ENCODE results near the gene CBARP. TPM values are rescaled to one million over a fixed set of nuclear protein-coding genes. Genes with fewer than 3 reads are reported as not detected.

The CBARP gene
- total and polyA plus RNA-seq, 2 donors (not counting 3 experiments of a cell fraction or from before 2014, with no cell fraction given), result 3.5 to 9.2 TPM

DNA sequence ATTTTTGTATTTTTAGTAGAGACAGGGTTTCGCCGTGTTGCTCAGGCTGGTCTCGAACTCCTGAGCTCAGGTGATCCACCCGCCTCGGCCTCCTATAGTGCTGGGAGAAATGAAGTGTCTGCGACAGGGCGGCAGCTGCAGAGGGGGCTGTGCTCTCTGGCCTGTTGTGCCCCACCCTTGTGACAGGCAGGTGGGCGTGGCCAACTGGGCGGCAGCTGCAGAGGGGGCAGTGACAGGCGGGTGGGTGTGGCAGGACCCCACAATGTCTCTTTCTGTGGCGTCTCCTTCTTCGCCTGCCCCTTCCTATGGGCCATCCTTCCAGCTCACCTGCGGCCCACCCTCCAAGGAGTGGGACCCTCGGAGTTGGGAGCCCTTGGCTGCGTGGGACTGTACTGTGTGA is 20.4 kb downstream of the CBARP start:
- no peaks in the 10 kb centered on the region for H3K9me1 ChIP-seq (replicated peaks; ENCODE audit: control insufficient read depth, extremely low read depth, insufficient read depth, low read length)
- H3K27ac ChIP-seq (ENCODE audit: insufficient read depth, low read depth, low read length), result no peak overlapping the region
- ChIA-PET POLR2A (no interaction called here), CTCF (interaction anchor here (2.1 to 2.3 kb wide), 2 partner anchors 27 to 104 kb away, joined by 8 to 11 read pairs; no protein-coding TSS in a partner anchor)
- H3K36me3 ChIP-seq (ENCODE audit: control insufficient read depth in 2 of 2, extremely low read depth in 1 of 2, insufficient read depth in 2 of 2, low read length in 2 of 2), result peaks cover 0 to 6% of the 10 kb centered on the region in 2 experiments
- no TSS peak for BruUV-seq (replicated peaks)
- DNase-seq (ENCODE audit: low read depth, low spot score) (no peak), FAIRE-seq (no peak)
- no peaks in the 10 kb centered on the region for H3K9me3 ChIP-seq (replicated peaks; ENCODE audit: control insufficient read depth, insufficient read depth, low read length)
- peaks cover 28% of the 10 kb centered on the region for H3K4me1 ChIP-seq (ENCODE audit: control insufficient read depth, extremely low read depth, insufficient read depth, low read length)
- no peak overlapping the region for H3K9ac ChIP-seq (replicated peaks; ENCODE audit: extremely low read depth, insufficient read depth, low read length)
- no peak overlapping the region for H3K4me3 ChIP-seq (replicated peaks in 1 of 3; ENCODE audit: insufficient read depth in 1 of 3, low read depth in 1 of 3, low read length in 3 of 3)
- no peaks in the 10 kb centered on the region for H4K20me1 ChIP-seq (replicated peaks; ENCODE audit: control insufficient read depth, extremely low read depth, insufficient read depth, low read length)
- H3K27me3 ChIP-seq (ENCODE audit: control insufficient read depth in 2 of 2, insufficient read depth in 2 of 2, low read length in 2 of 2), result no peaks in the 10 kb centered on the region
- no peak overlapping the region for H2AFZ ChIP-seq (ENCODE audit: low read depth, low read length)
- dilution Hi-C loops (cut with MboI; ENCODE audit: extremely low pct_ligation_motif_present, low sequenced_read_pairs) (no loop called here), intact Hi-C loops (cut with micrococcal nuclease) (no loop called here)
- no peak overlapping the region for H3K4me2 ChIP-seq (ENCODE audit: insufficient read depth, low read length)
- TF ChIP-seq GATA2 (IDR thresholded peaks at IDR 0.05; ENCODE audit: insufficient read depth, insufficient read length, low read depth, low read length) (no peak), MAX (IDR thresholded peaks at IDR 0.05; ENCODE audit: insufficient read depth, insufficient read length) (no peak), EZH2 (IDR thresholded peaks at IDR 0.05; ENCODE audit: borderline replicate concordance, low read depth, low read length, severe bottlenecking) (no peak), JUN (IDR thresholded peaks at IDR 0.05; ENCODE audit: borderline replicate concordance, insufficient read depth, insufficient read length, low read depth) (no peak), MYC (IDR thresholded peaks at IDR 0.05; ENCODE audit: low read depth, low read length) (no peak), FOS (IDR thresholded peaks at IDR 0.05; ENCODE audit: borderline replicate concordance, insufficient read depth, low read length) (no peak), POLR2AphosphoS5 (IDR thresholded peaks at IDR 0.05; ENCODE audit: insufficient read depth, low read depth, low read length) (no peak), POLR2A (IDR thresholded peaks at IDR 0.05; ENCODE audit: low read depth, low read length) (no peak)
- TF ChIP-seq, protein P1, sequence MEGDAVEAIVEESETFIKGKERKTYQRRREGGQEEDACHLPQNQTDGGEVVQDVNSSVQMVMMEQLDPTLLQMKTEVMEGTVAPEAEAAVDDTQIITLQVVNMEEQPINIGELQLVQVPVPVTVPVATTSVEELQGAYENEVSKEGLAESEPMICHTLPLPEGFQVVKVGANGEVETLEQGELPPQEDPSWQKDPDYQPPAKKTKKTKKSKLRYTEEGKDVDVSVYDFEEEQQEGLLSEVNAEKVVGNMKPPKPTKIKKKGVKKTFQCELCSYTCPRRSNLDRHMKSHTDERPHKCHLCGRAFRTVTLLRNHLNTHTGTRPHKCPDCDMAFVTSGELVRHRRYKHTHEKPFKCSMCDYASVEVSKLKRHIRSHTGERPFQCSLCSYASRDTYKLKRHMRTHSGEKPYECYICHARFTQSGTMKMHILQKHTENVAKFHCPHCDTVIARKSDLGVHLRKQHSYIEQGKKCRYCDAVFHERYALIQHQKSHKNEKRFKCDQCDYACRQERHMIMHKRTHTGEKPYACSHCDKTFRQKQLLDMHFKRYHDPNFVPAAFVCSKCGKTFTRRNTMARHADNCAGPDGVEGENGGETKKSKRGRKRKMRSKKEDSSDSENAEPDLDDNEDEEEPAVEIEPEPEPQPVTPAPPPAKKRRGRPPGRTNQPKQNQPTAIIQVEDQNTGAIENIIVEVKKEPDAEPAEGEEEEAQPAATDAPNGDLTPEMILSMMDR (IDR thresholded peaks at IDR 0.05; ENCODE audit: extremely low read depth in 1 of 2, insufficient read depth in 1 of 2, low read depth in 1 of 2, low read length in 2 of 2), result no peak
- peaks cover 52% of the 10 kb centered on the region for H3K79me2 ChIP-seq (ENCODE audit: control insufficient read depth, insufficient read depth, low read length)
